GM19351 (cell line): Measurements from ENCODE around the gene SPATA24.
"Not testable (repeated sequence)": the region's sequence is repeated elsewhere in the genome, so short reads cannot be mapped to it uniquely, and the experiment has no call there.

ENCODE experiments used
- ATAC-seq: cut with Tn5 transposase; IDR thresholded peaks from one replicate; pipeline ENCODE4 v1.9.1; 2021; ENCODE audit warnings: mild to moderate bottlenecking, moderate library complexity; ENCODE audit not compliant: unreplicated experiment

Gene SPATA24

DNA sequence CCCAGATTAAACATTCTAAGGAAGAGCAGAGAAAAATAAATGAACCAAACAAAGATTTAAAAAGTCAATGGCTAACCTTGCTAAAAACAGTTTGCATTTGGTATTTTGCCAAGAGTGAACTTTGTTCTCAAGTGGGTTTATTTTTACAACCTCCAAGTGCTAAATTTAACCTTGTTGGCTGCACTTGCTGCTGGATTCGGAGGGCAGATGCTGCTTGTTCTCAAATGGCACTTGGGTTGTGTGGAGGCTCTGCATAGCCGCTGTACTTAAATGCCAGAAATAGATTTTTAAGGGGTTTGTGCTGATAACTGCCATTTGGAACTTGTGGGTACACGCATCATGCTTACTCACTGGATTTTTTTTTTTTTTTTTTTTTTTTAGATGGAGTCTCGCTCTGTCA, 13.3 kb upstream of the SPATA24 start:
- no peak for ATAC-seq

DNA sequence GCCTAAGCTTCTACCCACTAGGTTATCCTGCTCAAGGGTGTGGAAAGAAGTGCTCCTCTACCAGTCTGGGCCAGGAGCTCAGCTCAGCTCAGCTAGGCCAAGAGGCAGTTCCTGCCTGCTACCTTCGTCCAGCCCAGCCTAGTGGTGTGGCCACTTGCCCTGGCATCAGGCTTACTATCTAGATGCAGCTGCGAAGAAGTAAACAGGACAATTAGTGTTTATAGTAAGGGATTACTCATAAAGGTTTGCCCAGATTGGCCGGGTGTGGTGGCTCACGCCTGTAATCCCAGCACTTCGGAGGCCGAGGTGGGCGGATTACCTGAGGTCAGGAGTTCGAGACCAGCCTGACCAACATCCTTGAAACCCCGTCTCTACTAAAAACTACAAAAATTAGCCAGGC, 12.8 kb upstream of the SPATA24 start:
- no peak for ATAC-seq

DNA sequence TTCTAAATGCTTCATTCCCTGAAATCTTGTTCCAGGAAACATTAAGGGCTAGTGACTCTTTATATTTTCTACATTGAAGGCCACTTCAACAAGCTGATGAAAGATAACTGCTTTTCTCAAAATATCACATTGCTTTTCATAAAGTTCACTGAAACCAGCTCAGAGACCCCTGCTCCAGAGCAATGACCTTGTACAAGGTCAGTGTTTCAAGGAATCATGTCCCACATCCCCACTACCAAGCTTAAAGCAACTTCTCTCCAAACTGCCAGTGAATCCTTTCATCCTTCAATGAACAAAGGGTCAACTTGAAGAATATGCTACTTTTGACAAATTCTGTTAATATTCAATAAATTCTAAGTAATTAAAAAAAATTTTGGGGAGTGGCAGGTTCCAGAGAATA, 12.0 kb upstream of the SPATA24 start:
- no peak for ATAC-seq

DNA sequence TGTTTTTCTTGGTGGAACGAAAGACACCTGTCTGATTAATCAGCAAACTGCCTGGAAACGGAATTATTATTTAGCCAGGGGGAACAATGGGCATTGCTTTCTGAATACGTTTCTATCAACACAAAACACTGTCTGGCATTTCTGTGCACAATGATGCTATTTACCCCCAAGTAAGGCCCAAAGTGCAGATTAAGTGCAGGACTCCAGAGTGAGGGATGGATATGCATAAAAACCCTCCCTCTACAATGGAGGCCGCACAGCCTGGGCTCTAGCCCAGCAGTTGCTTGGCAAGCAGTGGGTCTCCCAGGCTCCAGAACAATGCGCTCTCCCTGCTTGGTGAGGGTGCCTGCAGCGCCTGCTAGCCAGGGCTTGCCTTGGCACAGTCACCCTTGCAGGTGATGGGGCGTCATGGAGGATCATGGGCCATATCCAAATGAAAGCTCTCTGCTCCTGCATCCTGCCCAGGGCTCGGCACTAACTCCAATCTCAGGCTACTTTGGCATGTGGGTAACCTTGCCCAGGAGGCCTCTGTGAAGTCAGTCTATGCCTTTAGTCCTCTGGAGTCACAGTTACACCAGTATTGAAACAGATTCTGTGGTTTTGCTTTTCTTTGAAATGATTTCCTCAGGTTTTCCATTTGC, 11.5 kb upstream of the SPATA24 start:
- no peak for ATAC-seq

DNA sequence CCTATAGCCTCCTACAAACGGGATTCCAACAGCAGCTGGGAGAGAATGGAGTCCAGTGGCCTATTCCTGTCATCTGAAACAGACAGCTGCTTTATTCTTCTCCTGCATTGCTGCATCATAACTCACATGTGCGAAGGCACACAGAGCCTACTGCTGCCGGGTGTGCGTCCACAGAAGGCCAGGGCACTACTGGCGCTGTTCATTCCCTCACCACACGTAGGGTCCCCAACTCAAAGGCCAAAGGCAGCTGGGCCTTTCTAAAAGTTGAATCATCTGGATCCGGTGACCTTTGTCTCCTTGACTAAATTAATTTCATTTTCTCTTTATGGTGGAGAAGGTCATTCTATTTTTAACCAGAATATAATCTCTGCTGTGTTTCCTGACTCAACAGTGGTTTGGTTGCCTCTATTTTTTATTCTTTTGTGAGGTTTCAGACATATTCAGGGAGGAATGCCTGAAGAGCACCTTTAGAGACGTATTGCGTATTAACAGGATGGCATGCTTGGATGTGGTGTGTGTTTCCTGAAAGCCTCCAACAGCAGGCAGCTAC, 10.8 kb upstream of the SPATA24 start:
- ATAC-seq = no peak

DNA sequence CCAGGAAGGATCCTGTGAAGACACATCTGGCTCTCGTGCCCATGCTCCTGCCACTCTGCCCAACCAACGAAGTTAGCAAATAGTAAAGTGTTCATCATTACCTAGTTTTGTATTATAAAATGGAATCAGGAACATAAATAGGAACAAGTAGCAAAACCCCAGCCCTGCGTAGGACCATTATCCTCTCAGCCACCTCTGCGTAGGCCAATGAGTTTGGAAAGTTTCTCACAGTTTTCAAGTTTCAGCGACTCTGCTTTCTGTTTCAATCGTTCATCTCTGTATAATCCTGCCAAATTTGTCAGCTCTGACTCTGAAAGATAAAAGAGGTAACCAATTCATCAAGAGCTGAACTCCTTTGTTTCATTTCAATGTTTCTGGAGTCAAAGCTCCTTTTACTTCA, 10.1 kb upstream of the SPATA24 start:
- ATAC-seq = no peak

DNA sequence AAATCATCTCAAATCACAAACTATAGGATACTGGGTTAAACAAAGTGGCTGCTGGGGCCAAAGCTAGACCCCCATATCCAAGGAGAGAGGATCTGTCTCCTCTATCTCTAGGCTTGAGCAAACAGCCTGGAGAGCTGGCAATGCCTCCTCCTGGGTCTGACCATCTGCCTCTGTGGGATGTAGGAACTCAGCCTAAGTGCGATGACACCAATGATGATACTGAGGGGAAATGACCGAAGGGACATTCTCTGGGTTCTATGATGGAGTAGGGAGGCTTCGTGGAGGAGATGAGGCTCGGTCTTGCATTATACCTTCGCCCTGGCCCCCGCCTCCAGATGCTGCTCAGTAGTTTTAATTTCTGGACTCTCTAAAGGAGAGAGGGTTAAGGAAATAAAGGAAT, 9.3 kb upstream of the SPATA24 start:
- no peak for ATAC-seq

DNA sequence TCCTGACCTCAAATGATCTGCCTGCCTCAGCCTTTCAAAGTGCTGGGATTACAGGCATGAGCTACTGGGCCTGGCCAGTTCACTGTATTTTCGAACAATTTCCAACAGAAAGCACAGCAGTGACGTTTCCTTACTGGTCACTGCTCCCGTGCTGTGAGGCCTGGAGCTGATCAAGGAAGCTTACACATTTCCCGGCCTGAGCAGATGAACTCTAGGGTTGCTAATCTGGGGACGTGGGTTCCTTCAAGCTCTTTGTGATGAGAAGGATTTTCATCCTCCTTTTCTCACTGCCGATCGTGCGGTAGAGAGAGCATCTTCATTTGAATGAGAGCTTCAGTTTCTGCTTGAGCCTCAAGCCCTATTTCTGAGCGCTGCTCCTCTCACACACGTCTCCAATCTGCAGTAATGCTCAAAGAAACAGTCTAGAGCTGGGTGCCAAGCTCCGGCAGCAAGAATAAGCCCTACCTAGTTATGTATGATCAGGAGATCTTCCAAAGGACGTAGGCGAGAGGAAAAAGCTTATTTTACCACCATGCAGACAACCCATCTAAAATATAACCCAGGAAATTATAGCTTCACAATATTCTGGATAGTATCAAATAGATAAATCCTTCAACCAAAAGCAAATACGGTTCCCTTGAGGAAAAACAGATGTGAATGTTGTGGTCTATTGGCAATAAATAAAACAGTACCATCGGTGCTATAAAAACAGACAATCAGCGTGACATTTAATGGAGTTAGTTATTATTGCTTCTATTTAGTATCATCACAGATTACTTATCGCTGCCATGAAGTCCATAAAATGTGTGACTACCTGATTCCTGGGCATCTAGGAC, 7.3 kb upstream of the SPATA24 start:
- no peak for ATAC-seq

DNA sequence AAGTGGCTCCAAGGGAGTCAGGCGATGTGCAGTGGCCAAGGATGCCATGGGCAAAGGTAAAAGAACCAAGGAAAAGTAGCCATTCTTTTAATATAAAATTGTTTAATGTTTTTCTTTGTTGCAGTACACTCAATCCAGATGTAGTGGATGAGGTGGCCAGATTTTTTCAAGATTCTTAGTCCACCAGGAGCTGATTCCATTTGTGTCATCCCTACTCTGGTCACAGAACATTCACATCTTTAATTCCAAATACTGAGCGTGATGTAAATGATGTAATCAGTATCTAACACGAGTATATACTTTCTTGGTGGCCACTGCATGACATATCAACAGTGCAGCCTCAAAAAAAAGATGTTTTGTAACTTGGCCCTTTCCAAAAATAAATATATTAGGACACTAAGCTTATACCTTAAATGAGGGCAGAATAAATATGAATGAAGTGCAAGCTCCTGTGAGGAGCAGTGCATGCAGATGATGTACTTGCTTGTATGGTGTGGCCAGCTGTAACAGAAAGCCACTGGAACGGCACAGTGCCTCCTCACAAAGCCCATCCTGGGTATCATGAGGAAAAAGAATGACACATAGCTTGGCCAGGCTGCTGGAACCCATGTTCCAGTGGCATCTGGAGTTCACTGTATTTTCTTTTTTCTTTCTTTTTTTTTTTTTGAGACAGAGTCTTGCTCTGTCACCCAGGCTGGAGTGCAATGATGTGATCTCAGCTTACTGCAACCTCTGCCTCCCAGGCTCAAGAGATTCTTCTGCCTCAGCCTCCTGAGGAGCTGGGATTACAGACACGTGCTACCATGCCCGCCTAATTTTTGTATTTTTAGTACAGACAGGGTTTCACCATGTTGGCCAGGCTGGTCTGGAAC, 6.5 kb upstream of the SPATA24 start:
- no peak for ATAC-seq

DNA sequence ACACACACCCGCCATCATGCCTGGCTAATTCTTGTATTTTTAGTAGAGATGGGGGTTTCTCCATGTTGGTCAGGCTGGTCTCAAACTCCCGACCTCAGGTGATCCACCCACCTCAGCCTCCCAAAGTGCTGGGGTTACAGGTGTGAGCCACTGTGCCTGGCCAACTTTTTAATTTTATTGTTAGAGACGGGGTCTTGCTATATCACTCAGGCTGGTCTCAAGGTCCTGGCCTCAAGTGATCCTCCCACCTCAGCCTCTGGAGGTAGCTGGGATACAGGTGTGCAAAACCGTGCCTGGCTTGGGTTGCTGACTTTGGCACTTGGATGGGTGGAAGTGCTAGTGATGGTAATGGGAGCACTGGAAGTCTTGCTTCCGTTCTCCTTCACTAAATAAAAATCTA, 5.2 kb upstream of the SPATA24 start:
- not testable (repeated sequence) for ATAC-seq

DNA sequence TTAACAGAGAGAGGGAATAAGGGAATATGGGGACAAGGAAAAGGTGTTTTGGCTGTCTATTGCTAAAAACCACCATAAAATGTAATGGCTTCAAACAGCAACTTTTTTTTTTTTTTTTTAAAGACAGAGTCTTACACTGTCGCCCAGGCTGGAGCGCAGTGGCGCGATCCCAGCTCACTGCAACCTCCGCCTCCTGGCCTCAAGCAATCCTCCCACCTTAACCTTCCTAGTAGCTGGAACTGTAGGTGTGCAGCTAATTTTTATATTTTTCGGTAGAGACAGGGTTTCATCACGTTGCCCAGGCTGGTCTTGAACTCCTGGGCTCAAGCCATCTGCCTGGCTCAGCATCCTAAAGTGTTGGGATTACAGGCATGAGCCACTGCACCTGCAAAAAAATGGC, 4.3 kb upstream of the SPATA24 start:
- ATAC-seq = no peak

DNA sequence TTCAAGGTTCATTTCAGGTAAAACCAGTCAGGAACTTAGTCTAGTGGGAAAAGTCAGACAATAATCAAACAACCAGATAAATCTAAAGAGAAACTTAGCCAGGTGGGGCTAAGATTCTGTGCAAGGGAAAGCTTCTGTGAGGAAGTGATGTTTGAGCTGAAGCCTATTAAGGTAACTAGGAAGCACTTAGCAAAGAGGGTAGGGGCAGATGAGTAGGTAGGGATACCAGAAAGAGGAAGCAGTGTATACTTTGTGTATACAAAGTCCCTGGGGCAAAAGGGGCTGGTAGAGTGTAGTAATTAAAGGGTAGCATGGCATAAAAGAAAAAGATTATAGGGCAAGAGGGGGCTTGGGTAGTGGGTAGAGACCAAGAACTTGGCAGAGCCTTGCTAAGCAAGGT, 3.6 kb upstream of the SPATA24 start:
- no peak for ATAC-seq

DNA sequence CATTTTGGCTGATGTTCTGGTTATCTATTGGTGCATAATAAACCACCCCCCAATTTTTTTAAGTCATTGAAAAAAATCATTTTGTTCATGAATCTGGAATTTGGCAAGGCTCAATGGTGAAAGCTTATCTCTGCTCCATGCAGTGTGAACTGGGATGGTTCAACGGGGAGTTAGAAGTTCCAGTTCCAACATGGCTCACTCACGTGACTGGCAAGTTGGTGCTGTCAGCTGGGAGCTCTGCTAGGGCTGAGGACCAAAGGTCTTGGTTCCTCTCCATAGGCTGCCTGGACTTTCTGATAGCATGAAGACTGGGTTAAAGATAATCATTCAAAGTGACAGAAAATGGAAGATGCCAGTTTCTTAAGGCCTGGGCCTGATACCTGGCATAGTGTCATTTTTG, 3.1 kb upstream of the SPATA24 start:
- ATAC-seq = no peak

DNA sequence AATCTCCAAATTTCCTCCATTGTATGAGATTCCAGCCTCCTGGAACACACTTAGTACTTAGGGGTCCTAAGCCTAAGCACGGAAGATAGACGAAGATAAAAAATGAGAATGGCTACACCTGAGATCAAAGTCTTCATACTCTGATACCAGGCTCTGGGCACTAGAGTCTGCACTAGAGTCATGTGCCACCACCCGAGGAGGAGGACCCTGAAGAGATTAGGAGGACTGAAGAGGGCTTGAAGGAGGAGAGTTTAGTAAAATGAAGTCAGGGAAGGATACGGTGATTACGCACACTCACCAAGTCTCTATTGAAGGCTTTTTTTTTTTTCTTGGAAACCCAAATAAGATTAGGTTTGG, 573 bp upstream of the SPATA24 start:
- ATAC-seq = no peak

DNA sequence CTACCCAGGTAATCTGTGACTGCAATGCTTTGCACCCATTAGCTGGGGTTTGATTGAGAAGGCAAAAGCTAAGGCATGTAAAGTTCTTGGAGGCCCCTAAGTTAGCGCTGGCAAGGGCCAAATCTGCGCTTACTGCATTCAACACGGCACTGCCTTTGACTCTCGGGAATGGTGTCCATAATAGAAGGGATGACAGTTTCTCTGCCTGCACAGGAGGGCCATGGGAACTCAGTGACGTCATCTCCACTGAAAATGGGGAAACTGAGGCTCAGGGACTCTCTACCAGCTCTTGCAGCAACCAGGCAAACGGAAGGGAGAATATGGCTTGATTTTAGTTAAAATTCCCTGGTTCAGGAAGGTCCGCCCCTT, 487 bp downstream of the SPATA24 start:
- no peak for ATAC-seq

DNA sequence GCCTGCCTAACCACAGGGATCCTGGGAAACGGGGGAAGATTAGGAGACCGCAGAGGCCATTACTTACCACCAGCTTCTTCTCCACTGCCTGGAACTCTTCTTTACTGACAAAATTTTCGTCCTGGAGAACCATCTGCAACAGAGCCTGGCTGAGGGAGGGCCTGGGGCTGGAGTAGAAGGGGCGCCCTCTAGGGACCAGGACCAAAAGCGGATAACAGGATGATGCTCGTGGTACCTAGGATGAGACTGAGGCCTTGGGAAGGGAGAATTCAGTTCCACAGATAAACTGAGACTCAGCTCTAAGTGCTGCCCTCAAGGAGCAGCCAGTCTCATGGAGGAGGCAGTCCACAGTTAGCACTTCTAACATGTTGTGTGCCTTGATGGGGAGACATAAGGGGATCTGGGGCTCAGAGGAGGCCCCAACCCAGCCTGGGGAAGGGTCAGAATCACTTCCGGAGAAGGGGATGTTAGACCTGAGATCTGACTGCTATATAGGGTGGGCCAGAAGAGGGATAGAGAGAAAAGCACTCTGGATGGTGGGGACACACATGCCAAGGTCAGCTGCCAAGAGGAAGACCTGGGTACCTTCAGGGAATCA, 1.2 kb downstream of the SPATA24 start:
- ATAC-seq = no peak

DNA sequence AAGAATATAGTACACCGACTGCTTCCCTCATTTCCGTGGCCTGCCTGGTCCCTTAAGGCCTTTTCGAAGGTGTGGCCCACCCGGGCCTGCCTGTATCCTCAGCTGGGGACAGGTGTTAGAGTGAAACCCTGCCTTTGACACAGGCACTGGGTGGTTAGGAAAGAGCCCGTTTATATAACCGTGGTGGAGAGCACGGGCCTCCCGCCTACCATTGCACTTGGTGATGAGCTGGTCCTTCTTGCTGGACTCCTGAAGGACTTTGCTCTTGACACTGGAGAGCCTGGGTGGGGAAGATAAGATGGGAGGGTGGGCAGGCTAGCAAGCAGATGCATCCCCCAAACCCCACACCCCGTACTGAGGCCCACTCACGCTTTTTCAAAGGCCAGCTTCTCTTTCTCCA, 2.3 kb downstream of the SPATA24 start:
- ATAC-seq = no peak

DNA sequence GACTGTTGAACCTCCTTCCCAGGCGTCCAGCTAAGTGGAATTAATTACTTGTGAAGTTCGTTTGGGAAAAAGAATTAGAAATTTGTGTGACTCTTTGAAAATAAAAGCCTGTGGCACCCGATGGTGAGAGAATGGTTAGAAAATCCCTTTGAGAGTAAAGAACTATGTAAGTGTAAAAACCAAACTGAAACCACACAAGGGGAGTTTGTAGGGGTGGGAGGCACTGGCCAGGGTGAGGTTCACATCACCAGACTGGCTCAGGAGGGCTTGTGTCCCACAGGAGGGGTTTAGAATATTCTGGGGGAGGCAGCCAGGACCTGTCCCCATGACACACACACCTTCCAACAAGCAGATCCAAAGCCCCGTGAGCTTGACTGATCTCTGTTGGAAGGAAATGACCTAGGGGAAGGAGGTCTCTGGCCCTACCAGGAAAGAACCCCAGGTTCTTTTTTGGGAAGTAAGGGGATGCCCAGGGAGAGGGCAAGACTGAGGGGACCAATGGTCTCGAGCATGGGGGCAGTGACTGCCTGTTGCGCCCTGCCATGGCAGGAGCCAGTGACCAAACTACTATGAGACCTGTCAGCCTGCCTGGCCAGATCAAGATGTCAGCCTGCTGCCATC, 4.3 kb downstream of the SPATA24 start:
- peak; percentile 27 for ATAC-seq

DNA sequence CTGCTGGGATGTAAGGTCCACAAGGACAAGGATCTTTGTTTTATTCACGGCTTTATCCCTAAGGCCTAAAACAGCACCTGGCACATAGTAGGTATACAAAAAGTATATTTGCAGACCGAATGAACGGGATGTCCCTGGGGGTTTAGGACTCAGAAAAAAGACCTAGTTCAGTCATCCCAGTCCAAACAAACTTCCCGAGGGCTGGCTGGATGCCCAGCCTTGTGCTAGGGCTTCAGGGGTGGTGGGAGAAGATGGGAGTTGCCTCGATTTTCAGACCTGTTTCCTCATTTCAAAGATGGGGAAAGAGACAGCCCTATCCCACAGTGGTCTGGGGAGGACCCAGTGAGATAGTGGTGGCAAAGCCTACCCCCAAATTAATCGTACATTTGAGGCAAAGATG, 6.0 kb downstream of the SPATA24 start:
- ATAC-seq = no peak

DNA sequence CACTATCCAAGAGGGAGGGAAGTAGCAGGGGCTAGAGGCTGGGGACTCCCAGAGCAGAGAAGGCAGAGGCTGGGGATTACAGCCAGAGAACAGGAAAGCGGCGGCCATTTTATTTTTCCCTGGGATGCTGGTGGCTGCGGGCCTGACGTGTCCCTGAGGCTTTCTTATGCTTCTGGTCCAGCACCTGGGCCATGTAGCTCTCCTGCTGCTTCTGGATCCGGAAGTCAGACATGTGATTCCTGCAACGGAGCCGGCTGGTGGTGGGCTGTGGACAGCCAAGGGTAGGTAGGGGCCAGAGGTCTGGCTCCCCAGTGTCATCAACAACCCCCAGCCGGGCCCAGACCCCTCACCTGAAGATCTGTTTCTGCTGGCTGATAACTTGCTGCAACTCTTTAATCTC, 7.2 kb downstream of the SPATA24 start:
- no peak for ATAC-seq
